RCC 7860 (cell line): ENCODE measurements around the gene NIN.
A peak's percentile ranks its signal among the peaks of the same experiment; 100 is the strongest.
"Not testable (repeated sequence)": the region's sequence is repeated elsewhere in the genome, so short reads cannot be mapped to it uniquely, and the experiment has no call there.

ENCODE experiments used
- DNase-seq: peaks from one replicate; pipeline ENCODE4 v3.0.0-alpha.2; 2015; ENCODE audit warnings: low spot score
- FAIRE-seq: peaks from 2 replicates; lab custom pipeline; 2012; peaks lifted over from hg19 to GRCh38; lab: Jason Lieb, UNC

NIN gene

GRCh38 chr14:50719911-50720759 is 110.8 kb downstream of the NIN start:
- FAIRE-seq, result no peak
- no peak for DNase-seq

DNA sequence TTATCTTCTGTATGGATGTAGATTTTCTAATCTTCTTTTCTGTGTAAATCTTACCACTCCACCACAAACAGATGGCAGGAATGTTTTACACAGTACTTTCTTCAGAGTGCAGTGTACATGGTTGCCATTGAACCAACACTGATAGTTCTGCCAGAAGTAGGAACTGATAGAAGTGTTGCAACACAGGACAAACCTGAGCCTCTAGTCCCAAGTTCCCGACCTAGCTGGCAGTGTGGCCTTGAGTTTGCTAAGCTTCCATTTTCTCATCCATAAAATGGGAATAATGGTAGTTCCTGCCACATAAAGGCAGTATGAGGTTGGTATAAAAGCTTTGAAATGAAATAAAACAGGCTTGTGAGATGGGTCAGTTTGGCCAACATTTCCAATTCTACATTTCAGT is 112.0 kb downstream of the NIN start:
- FAIRE-seq (no peak), DNase-seq (no peak)

- DNase-seq, result no peak
- FAIRE-seq, result no peak
Measured at GRCh38 chr14:50717811-50718210, 113.2 kb downstream of the NIN start.

DNA sequence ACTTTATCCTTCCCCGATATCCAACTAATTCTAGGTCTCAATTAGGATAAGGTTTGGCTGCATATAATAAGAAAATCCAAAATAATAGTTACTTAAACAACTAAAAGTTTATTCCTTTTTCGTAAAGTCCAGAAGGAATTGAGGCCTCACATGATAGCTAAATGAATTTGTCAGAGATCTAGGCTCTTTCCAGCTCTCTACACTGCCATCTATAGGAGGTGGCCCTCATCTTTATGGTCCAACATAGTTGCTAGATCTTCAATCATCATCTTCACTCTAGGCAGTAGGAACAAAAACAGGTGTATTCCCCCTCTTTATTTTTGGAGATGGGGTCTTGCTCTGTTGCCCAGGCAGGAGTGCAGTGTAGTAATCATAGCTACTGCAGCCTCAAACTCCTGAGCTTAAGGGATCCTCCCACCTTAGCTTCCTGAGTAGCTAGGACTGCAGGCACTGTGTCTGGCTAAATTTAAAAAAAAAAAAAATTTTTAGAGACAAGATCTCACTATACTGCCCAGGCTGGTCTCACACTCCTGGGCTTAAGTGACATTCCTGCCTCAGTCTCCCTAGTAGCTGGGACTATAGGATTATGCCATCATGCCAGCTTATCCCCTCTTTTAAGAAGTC is 116.4 kb downstream of the NIN start:
- no peak for FAIRE-seq
- DNase-seq, result peak; percentile 17

DNA sequence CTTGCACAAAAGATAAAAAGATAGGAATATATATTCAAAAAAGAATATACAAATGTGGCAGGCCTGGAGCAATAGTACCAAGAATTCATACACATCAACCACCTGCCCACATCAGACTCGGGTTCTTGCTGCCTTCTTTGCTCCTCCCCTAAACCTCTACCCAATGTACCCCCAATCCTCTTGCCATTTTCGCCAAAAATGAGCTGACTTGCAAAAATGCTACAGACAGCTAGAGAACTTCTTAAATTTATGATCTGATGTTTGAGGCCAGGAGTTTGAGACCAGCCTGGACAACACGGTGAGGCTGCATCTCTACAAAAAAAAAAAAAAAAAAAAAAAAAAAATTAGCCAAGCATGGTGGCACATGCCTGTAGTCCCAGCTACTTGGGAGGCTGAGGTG is 119.9 kb downstream of the NIN start:
- DNase-seq (no peak), FAIRE-seq (no peak)

DNA sequence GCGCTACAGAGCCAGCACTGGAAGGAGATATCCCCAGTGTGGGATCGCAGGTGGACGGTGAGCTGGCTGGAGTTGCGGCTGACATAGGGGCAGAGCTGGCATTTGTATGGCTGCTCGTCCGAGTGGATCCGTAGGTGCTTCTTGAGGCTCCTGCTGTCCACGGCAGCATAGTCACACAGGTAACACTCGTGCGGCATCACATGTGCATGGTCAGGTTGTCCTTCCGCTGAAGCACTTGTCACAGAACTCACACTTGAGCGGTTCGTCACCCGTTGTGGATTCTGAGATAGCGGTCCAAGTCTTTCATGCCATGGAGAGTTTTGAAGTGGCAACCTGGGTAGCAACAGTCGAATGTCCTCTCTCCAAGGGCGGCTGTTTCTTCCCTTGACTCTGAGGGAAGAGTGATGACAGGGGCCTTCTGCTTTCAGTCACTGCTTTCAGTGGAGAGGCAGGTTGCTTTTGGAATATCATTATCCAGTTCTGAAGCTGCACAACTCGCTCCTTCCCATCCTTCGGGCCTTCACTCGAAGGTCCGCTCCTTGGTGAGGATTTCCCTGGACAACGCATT is 125.9 kb downstream of the NIN start:
- DNase-seq (no peak), FAIRE-seq (no peak)

- FAIRE-seq (no peak), DNase-seq (no peak)
Measured at GRCh38 chr14:50704454-50705010, 126.4 kb downstream of the NIN start.

- DNase-seq, result no peak
- no peak for FAIRE-seq
Measured at GRCh38 chr14:50697659-50698290, 133.2 kb downstream of the NIN start.

GRCh38 chr14:50694260-50694659 is 136.7 kb downstream of the NIN start:
- FAIRE-seq, DNase-seq: not testable (repeated sequence)

GRCh38 chr14:50688875-50689274 is 142.1 kb downstream of the NIN start:
- no peak for DNase-seq
- no peak for FAIRE-seq

DNA sequence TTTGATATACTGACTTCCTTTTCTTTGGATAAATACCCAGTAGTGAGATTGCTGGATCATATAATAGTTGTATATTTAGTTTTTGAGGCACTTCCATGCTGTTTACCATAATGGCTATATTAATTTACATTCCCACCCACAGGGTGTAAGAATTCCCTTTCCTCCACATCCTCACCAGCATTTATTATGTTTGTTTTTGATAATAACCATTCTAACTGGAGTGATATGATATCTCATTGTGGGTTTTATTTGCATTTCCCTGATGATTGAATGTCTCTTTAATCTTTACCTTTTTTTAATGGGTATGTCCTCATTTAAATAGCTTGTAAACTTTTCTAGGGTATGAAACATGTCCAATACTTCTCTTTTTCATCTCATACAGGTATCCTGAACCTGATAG is 151.3 kb downstream of the NIN start:
- FAIRE-seq (no peak), DNase-seq (no peak)

GRCh38 chr14:50678163-50678562 is 152.8 kb downstream of the NIN start:
- no peak for DNase-seq

GRCh38 chr14:50677527-50678063 is 153.4 kb downstream of the NIN start:
- DNase-seq (peak; percentile 53), FAIRE-seq (peak; percentile 66)

More at GRCh38 chr14:50678163-50678562, 152.8 kb downstream of the NIN start:
- no peak for FAIRE-seq

- DNase-seq (no peak), FAIRE-seq (no peak)
Measured at GRCh38 chr14:50676814-50677516, 154.0 kb downstream of the NIN start.

DNA sequence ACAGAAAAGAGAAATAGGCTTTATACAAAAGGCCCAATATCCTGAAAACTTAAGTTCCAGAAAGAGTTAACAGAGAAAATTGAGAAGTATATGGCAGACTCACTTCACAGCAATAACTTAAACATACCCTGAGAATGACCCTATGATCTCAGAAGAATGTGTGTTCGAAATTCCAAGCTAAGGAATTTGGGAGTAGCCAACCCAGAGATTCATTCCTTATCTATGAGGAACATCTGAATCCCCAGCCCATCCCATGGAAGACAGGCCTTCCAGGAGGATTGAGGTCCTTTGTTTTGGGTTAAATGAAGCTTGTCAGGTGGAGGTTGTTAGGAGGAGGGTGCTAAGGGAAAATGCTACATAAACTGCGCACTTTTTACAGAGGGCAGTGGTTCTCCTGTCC is 155.4 kb downstream of the NIN start:
- peak; percentile 59 for DNase-seq
- peak; percentile 61 for FAIRE-seq

- FAIRE-seq, result no peak
- no peak for DNase-seq
Measured at GRCh38 chr14:50670866-50671256, 160.1 kb downstream of the NIN start.

GRCh38 chr14:50670196-50670865 is 160.6 kb downstream of the NIN start:
- FAIRE-seq, result no peak

More at GRCh38 chr14:50670196-50670865, 160.6 kb downstream of the NIN start:
- no peak for DNase-seq
